Stimulated activated CD4-positive, alpha-beta T cell treated with anti-CD3 and anti-CD28 coated beads, Interleukin-4, amount 100 ng/mL, for 24 hours (primary cell): Measurements from ENCODE around the gene ZMYND8.

Source experiments
- DNase-seq: peaks from one replicate; pipeline ENCODE4 v3.0.0-alpha.2; 2020

ZMYND8 gene

DNA sequence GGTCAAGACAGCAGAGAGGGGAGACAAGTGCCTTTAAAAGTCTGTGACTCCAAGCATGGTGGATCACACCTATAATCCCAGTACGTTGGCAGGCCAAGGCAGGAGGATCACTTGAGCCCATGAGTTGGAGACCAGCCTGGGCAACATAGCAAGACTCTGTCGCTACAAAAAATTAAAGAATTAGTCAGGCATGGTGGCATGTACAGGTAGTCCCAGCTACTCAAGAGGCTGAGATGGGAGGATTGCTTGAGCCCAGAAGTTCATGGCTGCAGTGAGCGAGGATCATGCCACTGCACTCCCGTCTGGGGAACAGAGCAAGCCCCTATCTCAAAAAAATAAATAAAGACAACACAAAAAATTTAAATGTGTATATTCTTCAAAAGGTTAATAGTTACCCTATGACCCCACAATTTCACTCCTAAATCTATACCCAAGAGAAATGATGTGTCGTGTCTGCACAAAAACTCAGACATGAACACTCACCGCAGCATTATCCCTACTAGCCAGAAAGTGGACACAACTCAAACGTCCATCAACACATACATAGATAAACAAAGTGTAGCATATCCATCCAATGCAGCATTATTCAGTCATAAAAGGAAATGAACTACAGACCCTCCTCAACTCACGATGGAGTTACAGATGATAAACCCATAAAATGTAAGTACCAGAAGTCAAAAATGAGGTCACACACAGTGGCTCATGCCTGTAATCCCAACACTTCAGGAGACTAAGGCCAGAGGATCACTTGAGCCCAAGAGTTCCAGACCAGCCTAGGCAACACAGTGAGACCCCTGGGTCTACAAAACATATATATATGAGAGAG, 23.9 kb downstream of the ZMYND8 start:
- no peak for DNase-seq

DNA sequence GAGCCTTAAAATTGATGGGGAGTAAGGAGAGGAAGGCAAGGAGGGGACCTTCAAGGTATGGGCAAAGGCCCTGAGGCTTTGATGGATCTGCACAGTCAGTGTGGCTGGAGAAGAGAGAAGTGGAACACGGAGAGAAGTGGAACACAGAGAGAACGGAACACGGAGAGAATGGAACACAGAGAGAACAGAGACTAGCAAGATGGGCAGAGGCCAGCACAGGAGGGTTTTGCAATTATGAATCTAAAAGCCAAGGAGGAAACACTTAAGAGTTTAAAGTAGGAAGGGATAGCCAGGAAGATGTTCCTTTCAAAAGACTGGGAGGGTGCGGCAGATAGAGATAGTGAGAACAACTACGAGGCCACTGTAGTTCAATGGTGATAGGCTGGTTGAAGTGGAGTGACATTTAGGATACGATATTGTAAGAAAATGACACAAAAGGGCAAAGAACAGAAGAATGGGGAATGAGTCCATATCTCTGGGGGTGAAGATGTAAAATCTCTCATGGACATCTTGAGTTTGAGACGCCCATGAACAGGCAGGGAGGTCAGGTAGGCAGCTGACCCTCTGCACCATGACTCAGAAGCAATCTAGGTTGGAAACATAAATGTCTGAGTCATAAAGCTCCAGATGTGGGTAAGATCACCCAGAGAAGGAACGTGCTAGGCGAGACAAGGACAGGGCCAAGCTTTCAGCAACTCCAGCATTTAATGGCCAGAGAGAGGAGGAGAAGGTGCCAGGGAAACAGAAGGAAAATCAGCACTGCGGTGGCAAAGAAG, 25.4 kb downstream of the ZMYND8 start:
- DNase-seq = no peak

DNA sequence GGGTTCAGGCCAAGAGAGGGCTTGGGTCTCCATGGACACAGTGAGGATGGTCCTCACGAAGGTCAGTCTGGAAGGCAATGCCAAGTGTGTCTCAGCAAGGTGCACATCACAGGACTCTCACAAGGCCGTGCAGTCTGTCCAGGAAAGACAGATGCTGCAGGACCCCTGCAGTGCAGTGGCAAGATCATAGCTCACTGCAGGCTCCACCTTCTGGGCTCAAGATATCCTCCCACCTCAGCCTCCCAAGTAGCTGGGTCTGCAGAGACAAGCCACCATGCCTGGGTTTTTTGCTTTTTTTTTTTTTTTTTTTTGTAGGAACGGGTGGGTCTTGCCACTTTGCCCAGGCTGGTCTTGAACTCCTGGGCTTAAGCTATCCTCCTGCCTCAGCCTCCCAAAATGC, 26.4 kb downstream of the ZMYND8 start:
- no peak for DNase-seq

DNA sequence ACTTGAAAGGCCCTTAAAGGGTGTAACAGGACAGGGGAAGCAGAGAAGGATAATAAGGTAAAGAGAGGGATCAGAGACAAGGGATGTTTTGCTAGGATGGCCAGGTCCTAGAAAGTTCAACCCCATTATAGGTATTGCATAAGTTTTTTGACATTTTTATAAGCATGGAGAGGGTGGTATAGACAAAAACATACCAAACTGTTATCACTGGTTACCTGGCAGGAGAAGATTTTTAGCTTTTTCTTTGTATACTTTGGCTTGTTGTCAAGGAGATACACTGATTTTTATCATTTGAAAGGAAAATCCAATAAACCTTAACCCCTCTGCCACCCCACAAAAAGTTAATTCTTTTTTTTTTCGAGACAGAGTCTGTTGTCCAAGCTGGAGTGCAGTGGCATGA, 28.4 kb downstream of the ZMYND8 start:
- no peak for DNase-seq

DNA sequence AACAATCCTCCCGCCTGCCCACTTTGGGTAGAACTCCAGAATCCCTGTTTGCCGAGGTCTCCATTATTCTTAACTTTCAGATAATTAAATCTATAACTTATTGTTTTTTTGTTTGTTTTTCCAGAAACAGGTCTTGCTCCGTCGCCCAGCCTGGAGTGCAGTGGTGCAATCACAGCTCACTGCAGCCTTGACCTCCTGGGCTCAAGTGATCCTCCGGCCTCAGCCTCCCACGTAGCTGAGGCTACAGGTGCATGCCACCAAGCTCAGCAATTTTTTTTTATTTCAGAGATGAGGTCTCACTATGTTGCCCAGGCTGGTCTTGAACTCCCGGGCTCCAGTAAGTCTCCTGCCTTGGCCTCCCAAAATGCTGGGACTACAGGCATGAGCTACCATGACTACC, 28.8 kb downstream of the ZMYND8 start:
- DNase-seq = no peak

DNA sequence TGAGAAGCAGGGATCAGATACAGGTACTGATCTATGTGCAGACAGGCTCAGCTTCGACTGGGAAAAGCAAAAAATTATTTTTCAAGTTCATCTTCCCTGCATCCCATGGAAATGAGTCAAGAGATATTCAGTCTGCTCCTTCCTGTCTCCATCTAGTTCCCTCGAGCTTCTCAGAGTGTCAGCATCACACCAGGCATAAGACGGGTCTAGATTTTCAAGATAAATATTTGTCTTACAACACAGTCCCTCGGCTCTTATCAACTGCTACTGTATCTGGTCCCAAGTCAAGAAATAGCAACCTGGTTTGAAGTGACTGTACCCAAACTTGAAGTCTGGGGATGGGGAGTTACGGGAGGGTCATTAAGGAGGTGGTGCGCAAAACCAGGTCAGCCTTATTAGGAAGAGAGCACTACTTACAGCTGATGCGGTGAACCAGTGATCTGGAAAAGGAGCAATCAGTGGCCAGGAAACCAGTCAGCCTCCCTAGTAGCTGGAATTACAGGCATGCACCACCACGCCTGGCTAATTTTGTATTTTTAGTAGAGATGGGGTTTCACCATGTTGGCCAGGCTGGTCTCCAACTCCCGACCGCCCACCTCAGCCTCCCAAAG, 29.7 kb downstream of the ZMYND8 start:
- no peak for DNase-seq

DNA sequence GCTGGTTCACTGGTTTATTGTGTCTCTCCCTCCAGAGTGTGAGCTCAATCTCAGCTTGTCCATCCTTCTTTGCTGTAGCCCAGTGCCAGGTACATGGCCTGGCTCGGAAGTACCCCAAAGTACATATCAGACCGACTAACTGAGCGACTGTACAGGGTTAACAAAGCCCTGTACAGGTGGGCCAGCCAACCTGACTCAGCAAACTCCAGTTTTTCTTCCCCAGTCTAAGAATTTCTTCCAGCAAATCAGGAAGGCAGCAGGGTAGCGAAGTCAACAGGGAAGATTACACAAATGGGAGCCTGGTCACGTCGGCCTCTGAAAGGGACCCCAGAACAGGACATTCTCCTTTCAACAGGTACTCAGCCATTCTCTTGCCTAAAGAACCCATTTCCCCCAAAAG, 31.3 kb downstream of the ZMYND8 start:
- no peak for DNase-seq

DNA sequence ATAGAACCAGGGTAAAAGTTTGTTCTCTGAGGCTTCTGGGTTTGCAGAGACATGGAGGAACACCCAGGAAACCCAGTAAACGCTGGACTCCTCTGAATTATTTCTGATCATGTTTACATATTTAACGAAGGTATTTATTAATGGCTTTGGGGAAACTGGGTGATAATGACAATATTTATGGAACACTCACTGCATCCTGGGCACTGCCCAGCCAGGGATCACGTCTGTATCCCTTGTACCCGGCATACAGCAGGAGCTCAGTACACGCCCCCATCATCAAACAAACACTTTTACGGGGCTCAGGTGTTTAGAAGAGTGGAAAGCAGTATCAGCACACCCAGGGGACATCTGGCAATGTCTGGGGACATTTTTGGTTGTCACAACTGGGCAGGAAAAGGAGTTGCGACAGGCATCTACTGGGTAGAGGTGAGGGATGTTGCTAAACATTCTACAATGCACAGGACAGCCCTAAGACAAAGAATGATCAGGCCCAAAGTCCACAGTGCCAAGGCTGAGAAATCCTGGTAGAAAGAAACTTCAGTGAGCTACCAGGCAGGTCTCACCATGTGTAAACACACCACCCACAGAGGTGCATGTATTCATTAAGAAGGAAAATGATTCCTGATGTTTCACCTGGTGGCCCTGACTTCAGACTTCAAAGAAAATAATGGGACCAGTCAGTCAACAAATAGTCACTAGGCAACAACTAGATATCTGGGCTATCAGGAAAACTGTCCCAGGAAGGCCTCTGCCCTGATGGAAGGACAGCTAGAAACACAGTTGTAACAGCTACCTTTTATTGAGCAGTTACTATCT, 35.3 kb downstream of the ZMYND8 start:
- DNase-seq = no peak

DNA sequence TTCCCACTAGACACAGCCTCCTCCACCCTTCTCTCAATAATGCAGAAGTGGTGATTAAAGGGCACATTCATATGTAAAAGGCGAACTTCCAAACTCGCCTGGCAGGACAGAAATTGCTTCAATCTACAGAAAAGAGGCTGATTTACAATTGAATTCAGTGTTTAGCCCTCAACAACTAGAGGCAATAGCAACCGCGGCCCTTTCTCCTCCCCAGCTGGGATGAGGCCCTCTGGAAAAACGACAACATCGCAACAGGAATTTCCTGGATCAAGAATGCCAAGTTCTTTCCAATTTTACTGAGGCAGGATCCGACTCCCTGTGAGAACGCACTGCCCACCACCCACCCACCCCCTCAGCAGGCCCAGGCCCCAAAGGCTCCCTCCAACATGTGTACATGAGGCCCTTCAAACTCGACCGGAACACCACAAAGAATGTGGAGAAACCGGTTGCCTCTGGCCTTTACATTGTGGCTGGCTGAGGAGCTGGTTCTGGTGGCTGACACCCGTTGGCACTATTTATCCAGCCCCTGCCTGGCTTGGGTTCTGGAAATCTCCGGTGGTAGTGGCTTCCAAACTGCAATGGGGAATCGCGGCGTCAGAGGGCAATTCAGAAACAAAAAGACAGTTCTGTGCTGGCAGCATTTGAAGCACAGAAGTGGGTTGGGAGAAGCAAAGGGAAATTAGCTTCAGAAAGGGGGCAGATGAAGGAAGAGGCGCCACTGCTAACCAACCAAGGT, 36.8 kb downstream of the ZMYND8 start:
- DNase-seq = no peak

DNA sequence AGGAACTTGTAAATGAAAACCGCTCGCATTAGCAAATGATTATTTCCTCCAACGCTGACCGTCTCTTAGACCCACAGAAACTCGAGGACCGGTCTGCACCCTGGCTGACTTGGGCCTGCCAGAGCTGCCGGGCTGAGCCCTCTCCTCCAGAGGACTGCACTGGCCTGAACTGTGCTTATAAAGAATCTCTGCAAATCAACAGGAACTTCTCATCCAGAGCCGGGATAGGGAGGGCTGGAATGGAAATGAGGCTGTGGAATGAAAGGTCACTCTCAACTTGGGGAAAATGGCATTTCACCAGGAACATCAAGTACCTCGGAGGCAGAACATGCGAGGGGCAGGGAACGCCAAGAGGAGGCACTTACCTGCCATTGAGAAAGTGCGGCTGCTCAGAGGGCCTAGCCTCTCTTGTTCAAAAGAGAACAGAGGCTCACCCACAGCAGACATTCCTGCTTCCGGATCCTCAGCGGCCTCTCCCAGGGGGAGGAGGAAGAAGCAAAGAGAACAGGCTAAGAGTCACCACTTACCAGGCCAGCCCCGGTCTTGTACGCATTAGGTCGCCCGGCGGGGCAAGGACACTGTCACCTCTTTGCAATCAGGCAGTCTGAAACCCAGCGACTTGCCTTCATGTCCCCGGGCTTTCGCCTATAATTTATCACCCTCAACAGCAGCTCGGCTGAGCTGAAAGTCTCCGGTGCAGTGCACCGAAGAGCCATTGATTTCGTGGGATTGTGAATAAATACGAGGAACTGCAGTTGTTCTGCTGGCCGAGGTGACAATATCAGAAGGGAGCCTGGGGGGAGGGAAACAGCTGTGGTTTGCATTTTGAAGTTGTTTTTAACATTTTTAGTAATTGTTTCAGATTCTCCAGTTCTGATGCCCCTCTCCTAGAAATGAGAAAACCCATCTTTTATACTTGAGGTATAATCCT, 37.6 kb downstream of the ZMYND8 start:
- DNase-seq = no peak

DNA sequence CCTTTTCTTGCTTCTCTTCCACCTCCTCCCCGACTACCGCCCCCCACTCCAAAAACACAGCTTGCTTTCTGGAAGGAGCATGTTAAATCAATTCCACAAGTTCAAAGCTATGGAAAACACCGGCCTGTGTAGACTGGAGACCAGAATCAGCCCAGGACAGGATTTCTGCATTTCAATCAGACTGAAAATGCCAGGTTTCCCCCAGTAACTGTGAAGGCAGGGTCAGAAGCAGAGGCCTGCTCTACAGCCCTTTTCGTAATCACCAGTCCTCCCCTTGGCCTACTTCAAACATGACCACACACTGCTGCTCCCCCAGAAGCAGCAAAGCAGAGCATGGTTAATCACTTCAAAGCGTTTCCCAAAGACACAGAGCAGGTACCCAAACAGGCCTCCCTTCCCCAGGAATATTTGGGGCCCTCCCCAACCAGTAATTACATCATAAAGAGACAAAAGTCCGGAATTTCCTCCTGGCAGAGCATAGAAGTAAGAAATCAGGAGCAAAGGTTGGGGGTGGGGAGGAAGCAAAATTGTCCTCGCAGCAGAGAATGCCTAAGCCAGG, 38.4 kb downstream of the ZMYND8 start:
- DNase-seq = no peak

DNA sequence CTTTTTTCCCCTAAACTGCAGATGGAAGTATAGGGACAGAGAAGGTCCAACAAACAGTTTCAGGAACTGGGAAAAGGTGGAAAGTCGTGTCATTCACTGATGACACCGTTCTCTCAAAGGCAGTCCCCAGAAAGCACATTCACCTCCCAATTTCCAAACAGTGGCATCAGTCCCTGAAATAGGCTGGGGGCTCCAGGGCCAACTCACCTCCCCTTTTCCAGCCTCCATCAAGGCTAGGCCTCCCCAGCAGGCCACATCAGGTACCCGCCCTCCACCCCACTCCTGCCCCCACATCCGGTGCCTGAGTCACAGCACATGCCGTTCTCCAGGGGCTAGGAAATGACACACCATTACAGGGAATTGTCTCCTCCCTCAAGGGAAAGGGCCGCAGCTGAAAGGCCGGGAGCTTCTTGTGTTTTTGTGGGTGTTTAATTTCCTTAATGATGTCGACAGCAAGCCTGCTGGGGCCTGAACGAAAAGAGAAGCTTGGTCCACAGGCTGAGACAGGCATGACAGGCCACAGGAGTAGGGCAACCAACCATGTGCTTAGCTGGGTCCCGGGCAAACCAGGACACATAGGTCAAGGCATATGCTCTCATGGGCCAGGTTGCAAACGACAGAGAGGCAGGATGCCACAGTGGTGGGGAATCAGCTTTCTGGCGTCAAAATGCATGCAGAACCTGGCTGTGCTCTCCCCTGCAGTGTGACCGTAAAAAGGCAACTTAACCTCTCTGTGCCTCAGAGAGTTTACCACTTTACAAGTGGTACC, 39.2 kb downstream of the ZMYND8 start:
- peak; percentile 63 for DNase-seq

DNA sequence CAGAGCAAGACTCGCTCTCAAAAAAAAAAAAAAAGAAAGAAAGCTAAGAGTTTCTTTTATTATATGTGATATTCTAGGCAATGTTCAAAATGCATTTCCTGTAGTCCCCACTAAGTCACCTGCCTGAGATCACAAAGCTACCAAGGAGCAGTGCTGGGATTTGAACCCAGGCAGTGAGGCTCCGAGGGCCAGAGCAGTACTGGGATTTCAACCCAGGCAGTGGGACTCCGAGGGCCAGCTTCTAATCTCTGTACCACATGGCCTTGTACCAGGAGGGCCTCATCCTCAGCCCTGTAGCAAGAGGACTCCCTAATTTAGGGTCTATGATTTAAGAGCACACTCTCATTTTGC, 39.7 kb downstream of the ZMYND8 start:
- no peak for DNase-seq

DNA sequence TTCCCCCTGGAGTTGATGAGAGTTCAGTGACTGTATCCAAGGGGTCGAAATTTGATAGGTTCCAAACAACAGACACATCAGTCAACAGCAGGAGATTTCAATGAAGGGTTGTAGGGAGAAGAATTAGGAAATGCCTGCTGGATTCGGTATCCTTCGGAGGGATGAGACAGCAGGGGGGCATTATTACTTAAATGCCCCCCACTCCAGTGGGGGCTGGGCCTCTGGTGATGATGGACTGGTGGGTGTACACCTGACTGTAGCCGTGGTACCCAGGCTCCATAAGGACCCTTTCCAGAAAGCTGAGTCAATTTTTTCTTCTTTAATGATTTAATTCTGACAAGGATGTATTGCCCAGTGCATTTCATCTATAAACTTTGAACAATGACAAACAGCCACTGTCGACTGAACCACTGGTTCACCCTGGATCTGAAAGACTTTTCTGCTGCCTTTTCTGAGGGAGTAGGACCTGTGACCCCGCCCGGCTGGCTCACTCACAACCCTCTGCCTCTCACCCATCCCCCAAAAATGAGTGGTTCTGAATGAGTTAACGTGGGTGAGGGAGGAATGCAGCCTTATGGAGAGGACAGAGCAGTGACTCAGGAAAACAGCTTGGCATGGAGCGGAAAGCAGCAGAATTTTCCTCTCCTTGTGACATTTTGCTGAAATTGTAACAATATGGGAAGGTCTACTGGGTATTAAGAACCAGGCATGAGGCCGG, 41.0 kb downstream of the ZMYND8 start:
- no peak for DNase-seq

DNA sequence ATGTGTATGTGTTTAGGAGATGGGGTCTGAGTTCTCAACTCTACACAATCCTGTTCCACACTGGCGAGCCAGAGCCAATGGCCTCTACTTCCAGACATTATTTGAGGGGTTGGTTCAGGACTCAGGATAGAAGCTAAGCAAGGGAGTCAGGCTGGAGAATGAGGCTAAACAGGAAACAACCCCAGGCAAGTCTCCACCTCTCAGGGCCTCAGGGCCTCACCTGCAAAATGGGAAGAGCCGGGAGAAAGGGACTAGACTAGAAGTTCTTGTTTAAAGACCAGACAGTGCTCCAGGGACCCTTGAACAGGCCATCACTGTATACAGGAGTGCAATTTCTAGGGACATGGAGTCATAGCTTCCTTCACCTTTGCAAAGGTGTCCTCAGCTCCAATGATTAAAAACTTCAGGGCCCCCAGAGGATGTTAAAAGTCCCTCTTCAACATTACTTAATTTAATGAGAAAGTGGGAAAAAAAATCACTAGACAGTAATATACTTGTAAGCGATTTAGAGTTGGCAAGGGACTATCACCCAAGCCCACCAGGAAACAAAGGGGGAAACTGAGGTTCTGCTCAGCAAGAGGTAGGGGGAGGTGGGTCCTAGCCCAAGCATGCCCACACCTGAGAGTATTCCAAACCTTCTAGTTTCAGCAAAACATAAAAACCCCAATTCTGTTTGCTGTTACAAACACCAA, 41.7 kb downstream of the ZMYND8 start:
- DNase-seq = no peak

DNA sequence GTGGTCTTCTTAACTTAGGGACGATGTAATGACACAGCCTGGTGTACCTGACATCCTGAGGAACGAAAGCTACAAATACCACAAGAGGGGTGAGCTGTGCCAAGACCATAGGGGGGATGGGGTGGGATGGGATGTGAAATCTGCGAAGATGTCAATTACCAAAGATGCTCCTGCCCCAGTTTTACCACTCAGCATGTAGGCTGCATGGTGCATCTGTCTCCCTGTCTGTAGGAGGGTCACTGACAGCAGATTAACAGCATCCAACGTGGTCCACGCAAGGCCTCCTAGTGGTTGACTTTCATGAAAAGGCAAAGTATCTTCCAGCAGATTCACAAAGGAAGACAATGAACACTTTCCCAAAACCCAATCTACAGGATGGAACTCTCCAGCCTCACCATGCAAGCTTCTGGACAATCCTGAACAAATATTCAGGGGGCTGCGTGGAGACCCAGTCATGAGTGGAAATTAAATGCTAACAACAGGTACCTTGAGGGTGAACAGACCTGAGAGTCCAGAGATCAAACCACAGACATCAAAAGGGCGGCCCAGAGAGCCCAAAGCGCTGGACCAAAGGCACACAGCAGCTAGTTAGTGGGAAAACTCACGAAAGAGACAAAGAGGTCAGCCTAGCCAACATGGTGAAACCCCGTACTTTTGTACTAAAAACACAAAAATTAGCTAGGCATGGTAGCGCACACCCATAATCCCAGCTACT, 44.4 kb downstream of the ZMYND8 start:
- no peak for DNase-seq

DNA sequence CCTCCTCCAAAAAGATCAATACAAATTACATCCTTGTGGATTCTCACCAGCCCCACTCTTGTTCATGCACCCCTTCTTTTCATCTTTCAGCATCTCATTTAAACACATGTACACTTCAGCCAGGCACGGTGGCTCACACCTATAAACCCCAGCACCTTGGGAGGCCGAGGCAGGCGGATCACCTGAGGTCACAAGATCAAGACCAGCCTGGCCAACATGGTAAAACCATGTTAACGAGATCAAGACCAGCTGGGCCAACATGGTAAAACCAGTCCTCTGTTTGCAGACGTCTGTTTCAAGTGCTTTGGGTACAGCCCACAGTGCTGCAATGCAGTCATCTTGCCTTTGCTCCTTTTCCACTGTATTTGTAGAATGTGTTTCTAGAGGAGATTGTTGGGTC, 45.3 kb downstream of the ZMYND8 start:
- no peak for DNase-seq

DNA sequence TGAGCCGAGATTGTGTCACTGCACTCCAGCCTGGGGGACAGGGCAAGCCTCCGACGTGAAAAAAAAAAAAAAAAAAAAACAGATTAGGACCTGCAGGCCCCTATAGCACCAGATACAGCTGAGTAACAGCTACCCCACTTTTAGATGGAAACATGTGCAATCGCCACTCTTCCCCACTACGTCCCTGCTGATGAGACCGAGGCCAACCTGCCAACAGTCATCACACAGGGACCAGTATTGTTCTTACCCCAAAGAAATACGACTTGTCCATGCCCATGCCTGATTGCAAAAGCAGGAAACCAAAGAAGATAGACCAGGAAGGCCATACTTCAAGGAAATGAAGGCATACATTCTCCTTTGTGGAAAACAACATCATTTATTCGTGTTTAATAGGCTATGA, 45.8 kb downstream of the ZMYND8 start:
- no peak for DNase-seq
